NCI-H1105 treated with DMSO at 0.1 percent for 48 hours (cell line): ENCODE measurements around the gene CAP2.

ENCODE experiments used
- DNase-seq: peaks from one replicate; lab custom pipeline; 2025; lab: John Stamatoyannopoulos, UW

CAP2 gene

DNA sequence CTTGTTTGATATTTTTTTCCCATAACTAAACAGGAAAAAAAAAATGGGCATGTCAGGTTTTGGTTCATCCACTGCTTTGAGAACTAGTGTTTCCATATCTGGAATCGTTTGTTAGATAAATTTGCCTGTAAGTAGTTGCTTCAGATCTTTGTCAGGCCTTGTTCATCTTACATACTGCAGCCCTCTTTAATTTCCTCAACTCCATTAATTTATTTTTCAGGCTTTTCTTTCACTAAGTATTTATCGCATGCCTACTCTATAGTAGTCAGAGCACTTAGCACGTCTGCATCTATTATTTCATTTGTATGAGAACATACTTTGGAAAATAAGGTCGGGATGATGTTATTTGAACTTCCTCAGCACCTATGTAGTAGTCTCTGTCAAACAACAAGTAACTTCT is 80.9 kb downstream of the CAP2 start:
- DNase-seq = no peak

DNA sequence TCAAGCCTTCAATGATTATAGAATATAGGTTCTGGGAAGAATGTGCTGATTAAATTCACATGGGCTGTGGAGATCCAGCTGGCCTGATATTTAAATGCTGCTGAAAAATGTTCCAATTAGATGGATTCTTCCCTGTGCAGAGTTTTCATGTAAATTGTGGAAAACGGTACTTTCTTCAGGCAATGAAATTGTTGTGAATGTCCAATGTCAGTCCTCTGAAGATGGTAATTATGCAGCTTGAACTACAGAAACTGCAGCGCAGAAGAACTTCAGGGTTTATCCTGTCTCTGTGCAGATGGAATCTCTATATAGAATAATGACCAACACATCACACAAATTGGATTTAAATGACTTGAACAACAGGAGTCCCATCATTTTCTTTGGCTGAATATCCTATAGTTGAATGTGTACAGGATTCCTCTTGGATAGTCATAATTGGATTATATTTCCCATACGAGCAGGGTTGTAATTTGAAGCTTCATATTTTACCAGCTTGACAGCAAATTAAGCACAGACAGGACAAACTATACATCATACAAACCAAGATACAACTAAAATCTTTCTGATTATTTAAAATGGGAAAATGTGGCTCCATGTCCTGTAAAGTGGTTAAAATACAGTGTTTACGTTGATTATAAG is 82.3 kb downstream of the CAP2 start:
- no peak for DNase-seq

DNA sequence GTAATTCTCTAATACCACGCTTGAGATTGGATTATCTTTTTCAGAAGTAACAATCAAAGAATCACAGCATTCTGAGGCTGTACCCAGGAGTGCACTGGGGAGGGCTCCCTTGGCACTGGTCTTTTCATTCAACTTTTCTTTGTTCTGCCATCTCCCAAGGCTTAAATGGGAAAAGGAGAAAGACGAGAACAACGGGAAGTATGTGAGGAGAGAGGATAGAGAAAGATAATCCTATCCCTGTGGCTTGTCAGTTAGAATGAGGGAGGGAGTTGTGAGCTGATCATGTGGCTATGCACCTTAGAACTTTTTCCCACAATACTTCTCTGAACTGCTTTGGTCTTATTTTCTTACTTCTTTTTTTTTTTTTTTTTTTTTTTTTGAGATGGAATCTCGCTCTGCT is 83.1 kb downstream of the CAP2 start:
- DNase-seq = no peak

- no peak for DNase-seq
These were observed 84.0 kb downstream of the CAP2 start for GRCh38 chr6:17477356-17477755.

- DNase-seq = no peak
These were observed 85.0 kb downstream of the CAP2 start for GRCh38 chr6:17478223-17478907.

- no peak for DNase-seq
These were observed 85.6 kb downstream of the CAP2 start for GRCh38 chr6:17478946-17479345.

- no peak for DNase-seq
These were observed 87.1 kb downstream of the CAP2 start for GRCh38 chr6:17480476-17480875.

DNA sequence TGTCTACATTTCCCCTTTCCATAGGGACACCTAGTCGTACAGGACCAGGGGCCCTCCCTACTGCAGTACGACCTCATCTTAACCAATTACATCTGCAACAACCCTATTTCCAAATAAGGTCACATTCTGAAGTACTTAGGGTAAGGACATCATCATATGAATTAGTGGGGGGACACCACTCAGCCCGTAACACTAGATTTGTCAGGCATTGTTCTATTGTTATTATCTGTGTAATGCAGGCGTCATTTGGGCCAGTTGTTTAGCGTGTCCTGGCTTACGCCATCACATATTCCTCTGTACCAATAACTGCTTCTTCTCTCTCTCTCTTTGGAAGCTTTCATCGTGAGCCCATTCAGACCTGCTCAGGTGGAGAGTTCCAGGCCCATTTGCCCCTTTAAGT is 89.3 kb downstream of the CAP2 start:
- no peak for DNase-seq

GRCh38 chr6:17483391-17484016 is 90.1 kb downstream of the CAP2 start:
- DNase-seq = no peak

- peak; percentile 77 for DNase-seq
These were observed 90.9 kb downstream of the CAP2 start for GRCh38 chr6:17484201-17484849.

DNA sequence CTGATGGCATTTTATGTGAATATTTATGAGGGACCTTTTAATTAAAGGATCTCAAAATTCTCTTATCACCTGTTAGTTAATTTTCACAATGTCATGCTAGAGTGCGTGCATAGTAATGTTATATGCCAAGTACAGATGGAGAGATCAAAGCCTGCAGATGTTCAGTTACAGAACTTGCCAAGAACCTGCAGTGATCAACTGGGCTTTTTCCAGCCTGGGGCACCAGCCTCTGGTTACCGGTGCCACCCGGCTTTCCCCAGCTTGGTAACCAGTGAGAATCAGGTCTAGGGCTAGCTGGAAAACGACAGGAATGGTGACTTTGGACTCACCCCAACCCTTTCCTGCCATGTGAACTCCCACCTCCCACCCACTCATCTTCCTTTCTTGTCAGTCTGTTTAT is 91.8 kb downstream of the CAP2 start:
- no peak for DNase-seq

GRCh38 chr6:17485946-17486345 is 92.6 kb downstream of the CAP2 start:
- DNase-seq = no peak

DNA sequence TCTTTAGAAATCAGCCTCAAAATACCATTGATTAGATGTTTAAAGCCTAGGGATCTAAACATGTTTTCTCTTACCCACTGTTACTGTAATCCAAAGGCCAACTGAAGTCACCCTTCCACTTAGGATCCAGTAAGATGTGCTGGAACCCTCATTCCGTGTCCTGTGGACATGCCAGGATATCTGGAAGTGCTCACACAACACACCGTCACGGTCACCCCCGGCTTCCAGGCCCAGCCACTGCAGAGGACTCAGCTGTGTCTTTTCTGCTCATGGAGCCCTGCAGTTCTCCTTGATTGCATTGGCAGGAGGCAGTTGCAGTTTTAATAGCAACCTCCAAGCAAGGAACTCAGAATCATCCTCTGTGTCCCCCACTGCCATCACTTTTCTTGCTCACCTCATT is 93.3 kb downstream of the CAP2 start:
- no peak for DNase-seq

DNA sequence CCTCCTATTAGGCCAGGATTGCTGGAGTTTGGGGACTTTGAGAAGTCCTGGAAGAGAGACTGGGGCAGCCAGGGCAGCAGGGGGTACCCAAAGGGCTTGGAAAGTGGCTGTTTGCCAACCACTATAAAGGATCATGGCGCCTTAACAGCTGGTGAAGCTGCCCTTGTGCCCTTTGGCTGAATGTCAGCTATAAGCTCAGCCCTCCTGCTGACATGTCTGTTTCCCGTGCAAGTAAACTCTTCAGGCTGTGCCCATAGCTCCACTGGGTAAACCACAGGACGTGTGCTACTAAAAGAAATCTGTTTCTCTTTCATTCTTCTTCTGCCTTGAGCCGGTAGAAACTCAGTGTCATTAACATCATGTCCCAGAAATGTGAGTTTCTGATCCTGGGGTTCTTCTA is 97.3 kb downstream of the CAP2 start:
- DNase-seq = no peak

- no peak for DNase-seq
These were observed 98.2 kb downstream of the CAP2 start for GRCh38 chr6:17491416-17492142.

DNA sequence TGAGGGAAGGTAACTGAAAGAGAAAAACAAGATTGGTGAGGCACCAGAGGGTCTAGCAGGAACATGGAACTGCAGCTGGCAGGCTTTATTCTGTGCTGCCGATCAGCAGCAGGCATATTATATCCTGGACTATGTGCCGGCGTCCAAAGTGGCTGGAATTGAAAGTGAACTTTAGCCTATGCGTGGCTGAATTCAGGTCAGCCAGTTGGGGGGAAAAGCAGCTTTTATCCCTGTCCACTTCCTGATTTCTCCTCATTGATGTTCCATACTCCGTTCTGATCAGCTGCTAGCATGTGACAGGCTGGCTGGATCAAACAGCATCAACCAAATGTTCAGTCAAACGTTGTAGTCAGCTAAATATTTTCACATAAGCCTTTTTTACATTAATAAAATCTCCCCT is 99.0 kb downstream of the CAP2 start:
- DNase-seq = no peak

- no peak for DNase-seq
These were observed 99.9 kb downstream of the CAP2 start for GRCh38 chr6:17493286-17493685.

GRCh38 chr6:17494177-17494576 is 100.8 kb downstream of the CAP2 start:
- DNase-seq = no peak

- DNase-seq = no peak
These were observed 101.5 kb downstream of the CAP2 start for GRCh38 chr6:17494919-17495318.

DNA sequence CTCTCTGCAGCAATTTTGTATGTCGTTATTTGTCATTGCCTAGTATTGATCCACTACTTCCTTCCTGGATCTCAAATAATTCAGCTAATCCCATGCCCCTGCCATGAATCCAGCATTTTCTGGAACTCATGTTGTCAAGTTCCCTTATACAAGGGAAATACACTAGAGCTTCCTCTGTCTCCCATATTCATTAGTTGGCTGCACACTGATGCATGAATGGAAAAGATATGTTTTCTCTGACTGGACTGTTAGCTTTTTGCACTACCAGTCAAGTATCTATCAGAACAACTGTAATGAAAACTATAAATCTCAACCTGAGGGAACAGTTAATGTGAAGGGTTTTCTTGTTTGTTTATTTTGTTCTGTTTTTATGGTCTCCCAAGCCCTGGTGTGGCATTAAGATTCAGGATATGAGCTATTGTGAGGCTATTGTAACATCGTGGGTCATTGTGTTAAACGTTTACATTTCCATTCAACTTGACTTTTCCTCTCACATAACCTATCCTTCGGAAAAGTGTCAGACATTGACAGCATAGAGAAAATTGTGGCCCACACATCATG is 104.2 kb downstream of the CAP2 start:
- no peak for DNase-seq

GRCh38 chr6:17501442-17501841 is 108.0 kb downstream of the CAP2 start:
- no peak for DNase-seq
